Suprapubic skin (tissue), 4 donors: ENCODE results near the gene SULT1B1.

Source experiments
- CTCF ChIP-seq, 2 donors: fragments of 200-600 bp in 1 of 2; fragments of 450-650 bp in 1 of 2; sonication (generic) in 1 of 2; IDR thresholded peaks; one replicate each; pipeline ENCODE4 v1.5.1; 2016 to 2019; ENCODE audit warnings: antibody characterized with exemption in 2 of 2, mild to moderate bottlenecking in 1 of 2, moderate library complexity in 1 of 2
- POLR2A ChIP-seq, 2 donors: fragments of 450-650 bp; IDR thresholded peaks; one replicate each; pipeline ENCODE4 v1.6.1; 2017; ENCODE audit warnings: antibody characterized with exemption in 2 of 2, mild to moderate bottlenecking in 2 of 2, moderate library complexity in 2 of 2
- POLR2AphosphoS5 ChIP-seq, 3 donors: sonication (generic); formaldehyde crosslinking; IDR thresholded peaks; one replicate each; pipeline ENCODE4 v1.6.1; 2017; ENCODE audit warnings: antibody characterized with exemption in 3 of 3

- no peak for TF ChIP-seq CTCF (IDR thresholded peaks at IDR 0.05)
- no peak for TF ChIP-seq POLR2AphosphoS5 (IDR thresholded peaks at IDR 0.05)
- TF ChIP-seq POLR2A (IDR thresholded peaks at IDR 0.05), result no peak
Observed at GRCh38 chr4:69710580-69710979, 49.8 kb downstream of the SULT1B1 start.
